K562 (cell line): ENCODE measurements around the gene TMCC2. TPM values are rescaled to one million over a fixed set of nuclear protein-coding genes. Genes with fewer than 3 reads are reported as not detected.

Source experiments
- HBP1 ChIP-seq: fragments of 450-650 bp; formaldehyde crosslinking; IDR thresholded peaks from 2 replicates; pipeline ENCODE4 v1.4.0; 2022; ENCODE audit warnings: missing genetic modification characterization
- HMG20B ChIP-seq: fragments of 250-450 bp; sonication (Bioruptor Pico); IDR thresholded peaks from 2 replicates; pipeline ENCODE4 v1.5.0; 2021; ENCODE audit warnings: mild to moderate bottlenecking
- MAFG ChIP-seq: fragments of 450-650 bp; conservative IDR thresholded peaks from 2 replicates; pipeline ENCODE4 v1.6.1; 2016; ENCODE audit warnings: missing genetic modification characterization, missing compliant biosample characterization
- MECOM ChIP-seq: fragments of 250-450 bp; sonication (Bioruptor Pico); IDR thresholded peaks from 2 replicates; pipeline ENCODE4 v1.8.0; 2022; ENCODE audit warnings: inconsistent platforms
- MYC ChIP-seq, 2 experiments: fragments of 250-450 bp in 1 of 2; sonication (Bioruptor Pico) in 1 of 2; IDR thresholded peaks; 2 replicates each; pipeline versions ENCODE4 v1.5.1 to v1.6.1; 2012 to 2021; ENCODE audit warnings: low read depth in 2 of 2, borderline replicate concordance in 1 of 2, improper control_type of control experiment in 1 of 2, low read length in 1 of 2, mild to moderate bottlenecking in 1 of 2, moderate library complexity in 1 of 2
- NBN ChIP-seq: fragments of 450-650 bp; IDR thresholded peaks from 2 replicates; pipeline ENCODE4 v1.6.1; 2016; ENCODE audit warnings: low read depth, mild to moderate bottlenecking
- NFE2 ChIP-seq: IDR thresholded peaks from 2 replicates; pipeline ENCODE4 v1.6.1; 2014; ENCODE audit warnings: antibody characterized with exemption, low read depth
- PBX2 ChIP-seq, 2 experiments: IDR thresholded peaks in 1 of 2; conservative IDR thresholded peaks in 1 of 2; 2 replicates each; pipeline ENCODE4 v1.6.1; 2016; ENCODE audit warnings: low read depth in 2 of 2, mild to moderate bottlenecking in 1 of 2, missing compliant biosample characterization in 1 of 2, missing genetic modification characterization in 1 of 2, moderate library complexity in 1 of 2
- POLR2AphosphoS2 ChIP-seq: IDR thresholded peaks from 2 replicates; pipeline ENCODE4 v1.6.1; 2012; ENCODE audit warnings: low read length, improper control_type of control experiment
- PRDM10 ChIP-seq: fragments of 450-650 bp; IDR thresholded peaks from 2 replicates; pipeline ENCODE4 v1.6.1; 2018; ENCODE audit not compliant: partially characterized antibody
- ZC3H8 ChIP-seq: fragments of 450-650 bp; IDR thresholded peaks from 2 replicates; pipeline ENCODE4 v1.6.1; 2017
- ZNF23 ChIP-seq: fragments of 250-450 bp; sonication (Bioruptor Pico); IDR thresholded peaks from 2 replicates; pipeline ENCODE4 v1.4.0; 2020; ENCODE audit warnings: mild to moderate bottlenecking
- ZNF274 ChIP-seq: IDR thresholded peaks from 2 replicates; pipeline ENCODE4 v1.6.1; 2011; ENCODE audit warnings: low read depth, mild to moderate bottlenecking, low read length, moderate library complexity, borderline replicate concordance
- polyA plus RNA-seq, 8 experiments: library from polyadenylated mRNA; depleted of rRNA in 4 of 8; stranded (reverse) in 5 of 8; unstranded in 3 of 8; fragments of >200 nt; fragmentation: Nextera tagmentation in 2 of 8; fragmentation: Illumina TruSeq in 1 of 8; extraction: Ambion mirVana in 2 of 8; extraction: Trizol in 1 of 8; gene quantifications; 2 replicates each; pipeline versions ENCODE4 v1.2.1 to v1.2.3, GENCODE V29; 2011 to 2014; ENCODE audit warnings: inconsistent platforms in 1 of 8, missing spikeins in 1 of 8
- total RNA-seq, 7 experiments: library from RNA; depleted of rRNA in 6 of 7; stranded (reverse); fragments of >200 nt in 6 of 7; fragmentation: Illumina TruSeq in 2 of 7; extraction: Trizol in 2 of 7; gene quantifications; 2 replicates each; pipeline versions ENCODE4 v1.2.1 to v1.2.3, GENCODE V29; 2011 to 2021; ENCODE audit warnings: low replicate concordance in 1 of 7
- TF ChIP-seq, protein P1 (sequence below): fragments of 450-650 bp; IDR thresholded peaks from 2 replicates; pipeline ENCODE4 v1.6.1; 2018; ENCODE audit warnings: mild to moderate bottlenecking, low read depth; ENCODE audit not compliant: partially characterized antibody
- TF ChIP-seq, protein P2 (sequence below): fragments of 250-450 bp; sonication (Bioruptor Pico); IDR thresholded peaks from 2 replicates; pipeline ENCODE4 v1.4.0; 2020; ENCODE audit warnings: borderline replicate concordance

Gene TMCC2
- total and polyA plus RNA-seq, 9 of the 15 experiments (the other 6 are each of a cell fraction or from before 2014, with no cell fraction given), result 0.06 to 1.8 (median 0.98) TPM

GRCh38 chr1:205251576-205251975 lies 23.8 kb downstream of the TMCC2 start (continued):
- no peak for TF ChIP-seq MECOM (CRISPR knock-in tag)
- TF ChIP-seq ZNF274, result no peak
- TF ChIP-seq MAFG, result no peak
- no peak for TF ChIP-seq HBP1
- no peak for TF ChIP-seq MYC (IDR thresholded peaks at IDR 0.05; ENCODE audit: low read depth, low read length)
- no peak for TF ChIP-seq MYC (CRISPR knock-in tag; IDR thresholded peaks at IDR 0.05; ENCODE audit: borderline replicate concordance, low read depth)
- no peak for TF ChIP-seq NFE2
- TF ChIP-seq POLR2AphosphoS2, result no peak
- TF ChIP-seq HMG20B, result no peak
- TF ChIP-seq ZNF23 (CRISPR knock-in tag), result no peak
- no peak for TF ChIP-seq PRDM10
- no peak for TF ChIP-seq NBN
- TF ChIP-seq ZC3H8, result no peak
- no peak for TF ChIP-seq PBX2 (CRISPR knock-in tag; IDR thresholded peaks at IDR 0.05; ENCODE audit: low read depth)
- no peak for TF ChIP-seq PBX2 (tag; conservative IDR thresholded peaks at IDR 0.05; ENCODE audit: low read depth)
- TF ChIP-seq, protein P1, sequence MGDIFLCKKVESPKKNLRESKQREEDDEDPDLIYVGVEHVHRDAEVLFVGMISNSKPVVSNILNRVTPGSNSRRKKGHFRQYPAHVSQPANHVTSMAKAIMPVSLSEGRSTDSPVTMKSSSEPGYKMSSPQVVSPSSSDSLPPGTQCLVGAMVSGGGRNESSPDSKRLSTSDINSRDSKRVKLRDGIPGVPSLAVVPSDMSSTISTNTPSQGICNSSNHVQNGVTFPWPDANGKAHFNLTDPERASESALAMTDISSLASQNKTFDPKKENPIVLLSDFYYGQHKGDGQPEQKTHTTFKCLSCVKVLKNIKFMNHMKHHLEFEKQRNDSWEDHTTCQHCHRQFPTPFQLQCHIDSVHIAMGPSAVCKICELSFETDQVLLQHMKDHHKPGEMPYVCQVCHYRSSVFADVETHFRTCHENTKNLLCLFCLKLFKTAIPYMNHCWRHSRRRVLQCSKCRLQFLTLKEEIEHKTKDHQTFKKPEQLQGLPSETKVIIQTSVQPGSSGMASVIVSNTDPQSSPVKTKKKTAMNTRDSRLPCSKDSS, result no peak
- TF ChIP-seq, protein P2, sequence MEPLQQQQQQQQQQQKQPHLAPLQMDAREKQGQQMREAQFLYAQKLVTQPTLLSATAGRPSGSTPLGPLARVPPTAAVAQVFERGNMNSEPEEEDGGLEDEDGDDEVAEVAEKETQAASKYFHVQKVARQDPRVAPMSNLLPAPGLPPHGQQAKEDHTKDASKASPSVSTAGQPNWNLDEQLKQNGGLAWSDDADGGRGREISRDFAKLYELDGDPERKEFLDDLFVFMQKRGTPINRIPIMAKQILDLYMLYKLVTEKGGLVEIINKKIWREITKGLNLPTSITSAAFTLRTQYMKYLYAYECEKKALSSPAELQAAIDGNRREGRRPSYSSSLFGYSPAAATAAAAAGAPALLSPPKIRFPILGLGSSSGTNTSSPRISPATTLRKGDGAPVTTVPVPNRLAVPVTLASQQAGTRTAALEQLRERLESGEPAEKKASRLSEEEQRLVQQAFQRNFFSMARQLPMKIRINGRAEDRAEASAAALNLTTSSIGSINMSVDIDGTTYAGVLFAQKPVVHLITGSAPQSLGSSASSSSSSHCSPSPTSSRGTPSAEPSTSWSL (CRISPR knock-in tag), result no peak
